Epidermal melanocyte (primary cell): ENCODE measurements around the gene EMP1.
"Not testable (repeated sequence)": the region's sequence is repeated elsewhere in the genome, so short reads cannot be mapped to it uniquely, and the experiment has no call there.

ENCODE experiments used
- DNase-seq: peaks from one replicate; pipeline ENCODE4 v3.0.0; 2011; ENCODE audit warnings: low spot score; ENCODE audit not compliant: insufficient read length

Gene EMP1

GRCh38 chr12:13255792-13256691, 59.5 kb downstream of the EMP1 start:
- peak; percentile 89 for DNase-seq

GRCh38 chr12:13256692-13257045, 60.1 kb downstream of the EMP1 start:
- no peak for DNase-seq

GRCh38 chr12:13257356-13257875, 60.9 kb downstream of the EMP1 start:
- no peak for DNase-seq

GRCh38 chr12:13258197-13258596, 61.7 kb downstream of the EMP1 start:
- no peak for DNase-seq

GRCh38 chr12:13258717-13259119, 62.2 kb downstream of the EMP1 start:
- DNase-seq, result no peak

- not testable (repeated sequence) for DNase-seq
Measured at GRCh38 chr12:13259625-13260024, 63.1 kb downstream of the EMP1 start.

- DNase-seq, result not testable (repeated sequence)
Measured at GRCh38 chr12:13267826-13268225, 71.3 kb downstream of the EMP1 start.

GRCh38 chr12:13268581-13268980, 72.1 kb downstream of the EMP1 start:
- no peak for DNase-seq
